HG03095 (cell line): Measurements from ENCODE around the gene UTP25.
A peak's percentile ranks its signal among the peaks of the same experiment; 100 is the strongest.

Source experiments
- ATAC-seq: cut with Tn5 transposase; IDR thresholded peaks from one replicate; pipeline ENCODE4 v1.9.1; 2021; ENCODE audit warnings: moderate library complexity; ENCODE audit not compliant: unreplicated experiment

Gene UTP25

DNA sequence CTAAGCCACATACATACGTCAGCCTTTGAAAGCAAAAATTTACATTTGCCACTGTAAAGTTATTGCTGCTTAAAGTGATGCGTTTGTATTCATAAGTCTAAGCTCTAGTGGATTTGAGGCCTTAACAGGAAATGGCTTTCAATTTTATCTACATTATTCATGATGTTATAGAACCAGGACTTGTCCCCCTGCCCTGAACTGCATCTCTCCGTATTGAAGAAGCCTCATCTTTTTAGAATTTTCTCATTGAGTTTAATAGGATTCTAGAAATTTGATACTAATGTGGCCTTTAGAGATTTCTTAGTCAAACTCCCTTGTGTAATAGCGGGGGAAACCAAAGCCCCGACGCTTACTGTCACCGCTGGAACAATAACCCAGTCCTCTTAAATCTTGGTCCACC is 9.9 kb downstream of the UTP25 start:
- ATAC-seq = no peak

DNA sequence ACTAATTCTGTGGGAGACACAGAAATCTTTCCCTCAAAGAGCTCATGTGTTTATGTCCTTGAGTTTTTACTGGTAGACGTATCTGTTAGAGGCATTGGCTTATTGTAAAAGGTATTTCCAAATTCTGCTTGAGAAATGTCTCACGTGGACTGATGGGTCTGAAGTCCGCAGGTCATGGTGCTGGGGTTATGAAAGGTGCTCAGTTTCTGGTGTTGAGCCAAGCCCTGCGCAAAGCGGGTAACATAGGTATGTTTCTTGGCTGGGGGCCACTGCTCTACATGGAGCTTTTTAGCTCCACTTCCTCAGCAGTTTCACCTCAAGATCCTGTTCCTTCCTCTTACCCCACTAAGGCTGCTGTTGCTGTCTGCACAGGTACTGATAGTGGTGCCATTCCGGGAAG is 10.8 kb downstream of the UTP25 start:
- ATAC-seq = no peak

DNA sequence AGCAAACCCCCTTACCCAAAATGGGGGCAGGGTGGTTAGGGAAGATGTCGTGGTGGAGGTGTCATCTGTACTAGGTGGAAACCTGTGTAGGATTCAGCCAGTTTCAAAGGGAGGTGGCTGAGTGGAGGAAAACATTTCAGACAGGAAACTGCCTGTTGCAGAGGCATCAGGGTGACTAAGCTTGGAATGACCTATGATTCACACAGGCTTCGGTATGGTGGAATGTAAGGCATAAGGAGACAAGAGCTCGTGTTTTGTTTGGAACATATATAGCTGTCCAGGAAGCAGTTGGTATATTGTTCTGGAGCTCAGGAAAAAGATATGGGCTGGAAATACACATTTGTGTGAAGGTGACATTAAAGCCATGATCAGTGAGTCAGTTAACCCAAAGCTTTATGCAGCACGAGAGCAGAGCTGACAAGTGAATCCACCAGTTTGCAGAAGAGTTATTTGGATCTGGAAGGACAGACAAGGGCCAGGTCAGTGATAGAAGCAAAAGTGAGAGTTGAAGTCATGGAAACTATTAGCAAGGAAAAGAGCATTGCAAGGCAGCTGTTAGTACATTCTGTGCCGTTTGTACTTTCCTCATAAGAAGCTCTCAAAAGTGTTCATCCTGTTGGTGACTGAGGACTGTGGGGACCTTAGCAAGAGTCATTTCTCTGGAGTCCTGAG is 12.2 kb downstream of the UTP25 start:
- no peak for ATAC-seq

DNA sequence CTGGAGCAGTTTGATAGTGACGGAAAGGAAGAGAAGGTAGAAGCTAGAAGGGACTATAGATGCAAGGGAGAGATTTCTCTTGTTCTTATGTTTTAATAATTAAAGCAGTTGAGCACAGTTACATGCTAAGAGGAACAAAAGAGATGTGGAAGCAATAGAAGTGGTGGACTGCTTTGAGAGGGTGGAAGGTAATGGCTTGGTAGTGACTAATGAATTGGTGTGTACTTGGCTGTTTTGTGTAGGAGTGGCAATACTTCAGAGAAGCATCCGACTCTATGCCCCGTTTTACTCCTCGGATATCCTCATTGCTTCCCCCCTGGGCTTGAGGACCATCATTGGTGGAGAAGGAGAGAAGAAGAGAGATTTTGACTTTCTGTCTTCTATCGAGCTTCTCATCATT is 12.8 kb downstream of the UTP25 start:
- no peak for ATAC-seq

DNA sequence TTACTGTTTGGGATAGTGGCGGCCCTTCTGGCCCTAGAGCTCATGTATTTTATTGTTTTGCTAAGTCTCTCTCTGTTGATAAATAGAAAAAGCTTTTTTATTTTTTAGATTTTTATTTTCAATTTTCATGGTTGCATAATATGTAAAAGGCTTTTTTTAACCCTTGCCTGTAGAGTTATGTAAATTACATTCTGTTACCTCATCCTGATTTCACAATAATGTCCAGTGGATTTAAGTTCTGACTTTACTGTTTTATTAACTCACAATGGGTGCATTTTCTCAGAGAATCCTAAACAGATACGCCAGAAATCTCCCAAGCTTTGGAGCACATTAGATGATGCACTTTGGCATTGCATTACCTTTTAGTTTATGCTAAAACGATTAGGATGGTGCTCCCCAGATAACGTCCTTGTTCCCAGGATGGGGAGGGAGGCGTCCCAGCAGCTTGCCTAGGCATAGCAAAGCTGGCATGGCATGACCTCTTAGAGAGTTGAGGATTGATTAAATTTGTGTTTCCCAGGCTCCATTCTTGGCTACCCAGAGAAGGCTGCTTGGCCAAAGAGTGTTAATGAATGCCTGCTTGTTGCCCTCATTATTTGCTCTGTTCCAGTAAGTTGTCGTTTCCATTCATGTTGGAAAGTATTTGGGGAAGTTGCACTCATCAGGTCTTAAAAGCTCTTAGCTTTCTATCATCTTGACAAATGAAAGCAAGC is 17.1 kb downstream of the UTP25 start:
- ATAC-seq = no peak

DNA sequence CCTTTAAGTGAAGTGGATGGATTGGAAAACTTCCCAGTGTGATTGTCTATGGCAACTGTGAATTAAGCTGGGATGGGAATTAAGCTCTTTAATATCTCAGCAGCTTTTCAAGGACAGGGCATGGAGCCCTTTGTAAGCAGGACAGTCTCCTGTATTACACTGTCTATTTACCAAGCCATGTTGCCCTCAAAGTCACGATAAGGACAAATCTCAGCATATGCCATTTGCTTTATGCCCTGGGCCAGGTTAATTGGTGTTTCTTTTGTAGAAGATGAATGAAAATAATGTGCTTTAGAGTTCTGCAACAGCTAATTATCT is 17.6 kb downstream of the UTP25 start:
- no peak for ATAC-seq

DNA sequence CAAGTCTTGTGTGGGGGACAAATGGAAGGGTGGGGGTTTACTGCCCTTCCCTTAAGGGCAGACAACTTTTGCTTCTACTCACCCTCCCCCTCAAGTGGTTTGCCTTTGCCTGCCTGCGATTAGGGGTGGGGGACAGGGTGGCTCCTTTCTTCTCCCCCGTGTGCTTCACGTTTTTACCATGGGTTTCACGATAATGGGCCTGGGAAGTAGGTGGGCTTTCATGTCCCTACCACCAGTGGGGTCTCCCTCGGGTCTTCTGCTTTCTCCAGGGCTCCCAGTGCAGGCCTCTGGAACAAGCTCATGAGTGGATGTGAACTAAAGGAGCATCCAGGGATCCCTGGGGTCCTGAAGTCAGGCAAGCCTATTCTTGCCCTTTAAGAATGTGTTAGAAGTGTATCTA is 21.6 kb downstream of the UTP25 start:
- no peak for ATAC-seq

DNA sequence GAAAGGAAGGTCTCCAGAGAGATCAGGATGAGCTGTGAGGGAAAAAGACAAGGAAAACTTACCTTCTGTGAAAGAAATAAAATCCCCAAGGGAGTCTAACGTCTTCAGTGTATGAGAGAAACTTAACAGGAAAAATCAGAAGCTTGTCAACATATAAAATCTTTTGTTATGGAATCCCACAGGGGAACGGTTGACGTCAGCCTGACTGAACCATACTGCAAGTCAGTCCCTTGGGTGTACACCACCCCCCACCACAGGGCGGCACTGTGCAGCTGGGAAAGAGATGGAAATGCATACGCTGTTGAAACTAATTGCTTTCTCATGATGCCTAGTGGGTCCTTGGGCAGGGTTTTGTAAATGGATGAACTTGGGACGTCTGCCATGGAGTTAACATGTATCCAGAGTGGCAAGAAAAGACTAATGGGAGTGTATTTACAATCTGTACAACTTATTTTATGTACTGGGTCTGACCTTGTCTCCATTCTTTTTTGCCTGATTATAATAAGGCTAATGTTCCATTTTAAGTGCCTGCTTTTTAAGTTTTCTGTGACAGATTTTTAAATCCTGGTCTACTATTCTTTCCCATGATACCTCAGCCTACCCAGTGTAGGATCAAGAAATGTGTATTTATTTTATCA is 22.7 kb downstream of the UTP25 start:
- peak; percentile 68 for ATAC-seq

DNA sequence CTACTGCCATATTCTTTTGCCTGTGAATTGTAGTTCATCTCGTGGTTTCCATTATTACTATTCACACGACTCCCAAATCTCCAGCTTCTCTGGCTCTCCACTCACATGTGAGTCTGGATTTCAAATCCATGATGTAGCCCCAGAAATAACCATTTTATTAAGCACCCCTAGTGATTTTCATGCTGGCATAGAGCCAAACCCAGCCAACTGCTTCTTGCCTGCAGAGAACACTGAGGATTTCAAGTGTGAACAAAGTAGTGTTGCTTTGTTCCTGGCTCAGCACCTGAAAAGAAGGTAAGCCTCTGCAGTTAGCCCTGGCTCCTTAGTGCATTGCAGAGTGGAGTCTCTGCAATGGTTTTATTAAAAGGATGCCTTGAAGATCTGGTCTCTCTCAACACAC is 25.9 kb downstream of the UTP25 start:
- no peak for ATAC-seq

DNA sequence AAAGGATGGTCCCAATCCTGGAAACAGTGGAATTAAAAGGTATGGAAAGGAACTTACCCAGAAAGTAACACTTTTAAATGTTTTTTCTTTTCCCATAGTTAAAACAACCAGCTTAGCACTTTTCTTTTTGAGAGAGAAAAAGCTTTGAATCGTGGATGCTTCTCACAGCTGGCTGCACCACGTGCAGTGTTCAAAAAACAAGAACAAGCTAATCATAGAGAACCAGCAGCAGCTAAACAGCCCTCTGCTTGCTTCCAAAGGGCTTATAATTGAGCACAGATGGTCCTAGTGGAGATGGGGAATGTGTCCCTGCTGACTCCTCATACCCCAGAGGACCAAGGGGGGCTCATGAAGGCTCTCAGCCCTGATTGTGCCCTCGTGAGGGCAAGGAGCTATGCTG is 26.4 kb downstream of the UTP25 start:
- ATAC-seq = no peak

DNA sequence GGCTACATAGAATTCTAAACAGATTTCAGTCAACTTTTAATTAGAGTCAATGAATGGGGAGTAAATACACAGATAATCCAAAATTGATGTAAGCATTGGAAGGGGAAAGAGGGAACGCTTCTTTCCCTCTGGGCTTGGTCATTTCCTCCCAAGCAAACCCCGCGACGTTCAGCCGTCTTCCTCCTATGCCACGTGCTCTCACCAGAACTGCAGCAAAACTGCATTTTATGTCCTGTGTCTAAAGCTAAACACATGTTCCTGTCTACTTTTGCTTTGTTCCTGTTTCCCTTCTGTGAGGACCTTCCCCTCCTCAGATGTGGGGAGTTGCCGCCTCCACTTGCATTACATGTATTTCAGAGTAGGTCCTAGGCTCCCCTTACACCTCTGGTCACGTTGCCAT is 27.2 kb downstream of the UTP25 start:
- no peak for ATAC-seq

DNA sequence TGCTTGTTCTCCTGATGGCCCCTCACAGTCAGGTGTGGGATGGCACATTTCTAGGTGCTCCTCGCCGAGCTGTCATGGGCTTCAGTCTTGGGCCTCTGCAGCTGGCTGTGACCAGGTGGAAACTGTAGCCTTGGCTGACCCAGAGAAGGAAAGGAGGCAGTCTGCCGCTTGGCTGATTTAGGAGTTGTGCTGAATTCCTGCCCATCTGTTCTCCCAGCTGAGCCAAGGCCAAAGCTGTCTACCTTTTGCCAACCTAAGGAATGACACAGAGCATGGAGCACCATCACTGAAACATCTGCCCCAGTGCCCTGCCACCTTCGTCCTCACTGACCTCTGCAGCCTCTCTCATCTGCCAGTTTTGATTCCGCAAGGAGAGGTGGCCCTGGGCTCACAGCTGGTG is 27.9 kb downstream of the UTP25 start:
- no peak for ATAC-seq

DNA sequence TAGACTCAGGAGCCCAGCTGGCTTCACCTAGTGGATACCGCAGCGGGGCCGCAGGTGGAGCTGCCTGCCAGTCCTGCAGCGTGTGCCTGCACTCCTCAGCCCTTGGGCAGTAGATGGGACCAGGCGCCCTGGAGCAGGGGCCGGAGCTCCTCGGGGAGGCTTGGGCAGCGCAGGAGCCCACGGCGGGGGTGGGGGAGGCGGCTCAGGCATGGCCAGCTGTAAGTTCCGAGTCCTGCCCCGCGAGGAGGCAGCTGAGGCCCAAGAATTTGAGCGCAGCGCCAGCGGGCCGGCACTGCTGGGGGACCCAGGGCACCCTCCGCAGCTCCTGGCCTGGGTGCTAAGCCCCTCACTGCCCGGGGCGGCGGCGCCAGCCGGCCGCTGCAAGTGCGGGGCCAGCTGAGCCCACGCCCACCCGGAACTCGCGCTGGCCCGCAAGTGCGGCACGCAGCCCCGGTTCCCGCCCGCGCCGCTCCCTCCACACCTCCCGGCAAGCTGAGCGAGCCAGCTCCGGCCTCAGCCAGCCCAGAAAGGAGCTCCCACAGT is 30.9 kb downstream of the UTP25 start:
- no peak for ATAC-seq

DNA sequence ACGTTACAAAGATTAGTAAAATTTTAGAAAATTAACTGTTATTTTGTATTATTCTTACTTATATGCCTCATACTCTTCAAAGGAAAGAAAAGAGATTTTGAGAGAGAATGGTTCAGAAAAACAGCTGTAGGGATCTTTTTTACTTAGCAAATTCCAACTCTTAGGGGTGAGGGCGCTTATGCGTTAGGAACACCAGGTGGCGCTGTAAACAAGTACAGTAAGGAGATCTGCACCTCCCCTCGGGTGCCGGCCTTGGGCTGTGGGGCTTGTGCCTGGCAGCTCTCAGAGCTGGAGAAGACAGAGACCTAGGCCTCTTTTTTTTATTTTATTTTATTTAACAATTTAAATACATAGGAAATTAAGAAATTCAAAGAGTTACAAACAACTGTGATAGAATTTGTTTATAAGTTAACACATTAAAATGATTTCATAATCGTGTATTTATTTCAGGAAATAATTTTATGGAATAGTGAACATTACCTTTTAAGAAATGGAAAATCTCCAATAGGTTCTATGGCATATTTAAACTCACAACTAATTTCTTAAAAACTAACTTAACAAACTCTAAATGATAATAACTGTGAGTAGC is 32.6 kb downstream of the UTP25 start:
- peak; percentile 87 for ATAC-seq

DNA sequence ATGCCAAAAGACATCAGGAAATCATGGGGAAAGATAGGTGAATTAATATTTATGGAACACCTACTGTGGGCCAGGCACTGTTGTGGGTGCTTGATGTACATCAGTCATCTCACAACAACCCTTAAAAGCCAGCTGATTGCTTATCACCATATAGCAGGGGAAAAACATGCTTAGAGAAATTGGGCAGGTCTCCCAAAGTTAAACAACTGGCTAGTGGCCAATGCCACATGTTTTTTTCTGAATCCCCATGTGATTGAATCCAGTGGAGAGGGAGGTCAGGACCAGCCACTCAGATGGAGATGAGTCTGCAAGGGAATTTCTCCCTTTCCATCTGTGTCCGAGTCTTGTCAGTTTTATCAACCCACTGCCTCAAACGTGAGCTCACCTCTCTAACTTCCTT is 33.5 kb downstream of the UTP25 start:
- ATAC-seq = no peak

DNA sequence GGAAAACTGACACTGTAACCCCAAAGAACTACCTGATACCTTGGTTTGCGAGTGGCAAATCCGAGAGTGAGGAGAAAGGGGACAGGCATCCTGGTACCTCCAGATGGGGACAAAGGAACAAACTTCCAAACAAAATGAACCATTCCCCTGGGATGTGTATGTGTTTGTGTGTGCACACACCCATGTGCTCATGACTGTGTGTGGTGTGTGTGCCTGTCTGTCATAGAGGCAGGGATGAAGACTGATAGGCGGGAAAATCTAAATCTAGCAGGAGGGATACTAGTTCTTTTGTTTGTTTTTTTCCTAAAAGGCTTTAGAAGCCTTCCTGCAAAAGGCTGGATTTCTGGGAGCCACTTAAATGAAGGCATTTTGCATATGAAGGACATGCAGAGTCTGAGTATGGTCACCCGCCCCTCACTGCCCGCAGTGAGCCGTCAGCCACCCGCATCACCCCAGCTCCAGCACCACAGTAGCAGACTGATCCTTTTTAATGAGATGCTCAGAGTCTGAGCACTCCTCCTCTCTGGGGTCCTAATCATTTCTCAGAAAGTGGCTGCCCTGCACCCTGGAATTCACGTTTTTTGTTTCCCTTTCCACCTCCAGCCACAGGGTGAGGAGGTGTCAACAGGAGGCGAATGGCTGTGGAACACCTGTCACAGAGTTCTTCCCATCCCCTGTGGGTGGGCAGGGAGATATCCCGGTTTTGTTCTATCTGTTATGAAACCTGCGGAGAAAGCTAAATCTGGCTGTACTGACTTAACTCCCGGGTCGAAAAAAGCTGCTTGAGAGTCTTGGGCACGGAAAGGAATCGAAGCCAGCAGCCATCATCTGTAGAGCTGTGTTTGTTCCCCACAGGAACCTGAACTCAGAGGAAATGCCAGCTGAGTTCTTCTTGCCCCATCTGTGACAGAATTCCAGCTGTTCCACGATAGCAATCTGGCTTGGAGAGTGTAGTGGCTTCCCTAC is 34.9 kb downstream of the UTP25 start:
- no peak for ATAC-seq

DNA sequence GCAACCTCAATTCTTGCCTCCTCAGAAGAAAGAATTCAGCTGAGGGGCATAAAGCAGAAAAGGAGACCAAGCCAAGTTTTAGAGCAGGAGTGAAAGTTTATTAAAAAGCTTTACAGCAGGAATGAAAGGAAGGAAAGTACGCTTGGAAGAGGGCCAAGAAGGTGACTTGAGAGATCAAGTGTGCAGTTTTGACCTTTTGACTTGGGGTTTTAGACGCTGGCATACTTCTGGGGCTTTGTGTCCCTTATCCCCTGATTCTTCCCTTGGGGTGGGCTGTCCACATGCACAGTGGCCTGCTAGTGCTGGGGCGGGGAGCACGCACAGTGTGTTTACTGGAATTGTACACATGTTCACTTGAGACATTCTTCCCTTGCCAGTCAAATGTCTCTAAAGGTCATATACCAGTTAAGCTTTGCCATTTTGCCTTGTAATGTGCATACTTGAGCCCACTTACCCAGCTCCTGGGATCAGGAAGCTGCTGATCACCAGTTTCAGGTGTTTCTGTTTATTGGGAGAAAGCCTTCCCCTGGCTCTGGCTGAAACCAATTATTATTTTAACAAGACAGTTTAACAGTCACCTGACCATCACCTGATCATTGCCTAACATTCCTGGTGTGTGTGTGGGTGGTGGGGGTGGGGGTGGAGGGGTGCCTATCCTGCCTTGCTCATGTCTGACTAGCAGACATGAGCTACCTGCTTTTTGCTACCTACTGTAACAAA is 36.2 kb downstream of the UTP25 start:
- no peak for ATAC-seq

DNA sequence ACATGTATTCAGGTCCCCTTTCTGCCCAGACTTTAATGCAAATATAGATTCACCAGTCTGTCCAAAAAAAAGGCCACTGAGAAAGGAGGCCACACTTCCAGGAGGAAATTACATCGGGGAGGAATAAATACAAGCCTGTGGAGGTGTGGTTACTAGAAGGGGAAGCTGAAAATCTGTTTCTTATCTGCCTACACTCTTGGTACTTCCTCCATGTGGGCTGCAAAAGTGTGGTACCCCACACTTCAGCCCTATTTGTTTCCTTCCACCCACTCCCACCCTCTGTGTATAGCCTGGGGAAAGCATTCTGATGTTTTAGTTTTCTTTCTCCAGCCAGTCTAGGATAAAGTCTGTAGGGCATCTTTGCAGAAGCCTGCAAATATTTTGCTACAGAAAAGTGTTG is 38.4 kb downstream of the UTP25 start:
- no peak for ATAC-seq

DNA sequence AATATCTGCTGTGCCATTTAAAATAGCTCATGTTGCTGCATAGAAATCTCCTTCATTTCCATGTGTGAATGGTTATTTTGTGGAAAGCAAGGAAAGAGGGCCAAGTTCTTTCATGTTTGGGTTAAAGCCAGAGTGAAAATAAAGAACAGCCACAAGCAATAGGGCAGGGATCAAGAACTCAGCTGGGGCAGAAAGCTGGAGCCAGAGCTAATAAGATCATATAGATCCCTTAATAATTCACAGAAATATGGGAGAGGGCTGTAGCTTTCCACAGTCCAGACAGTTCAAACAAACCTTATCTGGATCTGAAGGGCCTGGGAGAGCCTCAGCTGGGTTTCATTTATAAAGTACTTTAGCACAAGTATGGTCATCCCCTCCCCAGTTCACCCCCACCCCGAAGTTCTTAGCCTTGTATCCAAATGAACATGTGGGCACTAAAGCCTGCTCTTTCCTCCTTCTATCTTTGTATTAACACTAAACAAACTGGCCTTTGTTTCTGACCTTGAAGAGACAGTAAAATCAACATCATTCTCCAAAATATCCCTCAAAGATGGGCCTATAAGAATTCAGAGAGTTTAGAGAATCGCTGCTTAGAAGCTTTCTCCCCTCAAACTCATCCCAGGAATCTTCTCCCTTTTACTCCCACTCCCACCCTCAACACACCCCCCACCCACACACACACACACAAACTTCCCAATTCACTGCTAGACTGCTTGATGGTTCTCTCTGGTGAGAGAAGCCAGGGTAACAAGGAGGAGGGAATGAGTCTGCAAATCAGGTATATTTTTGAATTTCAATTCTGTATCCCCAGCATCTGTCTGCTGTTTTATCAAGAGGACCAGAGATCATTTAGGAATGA is 41.7 kb downstream of the UTP25 start:
- ATAC-seq = no peak
